ENCODE measurements around the gene SNX33. TPM values are rescaled to one million over a fixed set of nuclear protein-coding genes. Genes with fewer than 3 reads are reported as not detected.
"Not testable (repeated sequence)": the region's sequence is repeated elsewhere in the genome, so short reads cannot be mapped to it uniquely, and the experiment has no call there.

The SNX33 gene
- total and polyA plus RNA-seq, 2 experiments from 2014 or later: 6.2 to 21.2 TPM

GRCh38 chr15:75685195-75685594, 37.5 kb downstream of the SNX33 start:
- H3K79me2 ChIP-seq (replicated peaks; ENCODE audit: insufficient read depth): no peaks in the 10 kb centered on the region
- Mint-ChIP-seq H3K36me3 (ENCODE audit: low read depth) (peaks cover 3% of the 10 kb centered on the region; the same call in 1 of the 3 replicates), H3K4me1 (peaks cover 20% of the 10 kb centered on the region), H3K27ac (no peak overlapping the region), H3K27me3 (ENCODE audit: insufficient read depth, low read depth, poor library complexity) (peaks cover 19% of the 10 kb centered on the region), H3K9me3 (no peaks in the 10 kb centered on the region), H3K4me3 (no peak overlapping the region)
- no peak overlapping the region for H3K4me3 ChIP-seq
- peaks cover 6% of the 10 kb centered on the region; the same call in 1 of the 2 replicates for H3K4me1 ChIP-seq (ENCODE audit: insufficient read depth)
- no peaks in the 10 kb centered on the region for H3K27me3 ChIP-seq (ENCODE audit: insufficient read depth)
- H4K20me1 ChIP-seq (replicated peaks; ENCODE audit: insufficient read depth): no peaks in the 10 kb centered on the region
- TF ChIP-seq CTCF (conservative IDR thresholded peaks at IDR 0.05; ENCODE audit: low read depth in 2 of 2): peak in 1 of 2 experiments; percentile 44; a peak in 1 of 4 replicates
- TF ChIP-seq JUNB (IDR thresholded peaks at IDR 0.05; ENCODE audit: unreplicated experiment): no peak
- H3K4me2 ChIP-seq: no peak overlapping the region
- ATAC-seq (peak; percentile 5; the same call in 2 of the 3 replicates), DNase-seq (ENCODE audit: low spot score) (no peak)
- no peaks in the 10 kb centered on the region for H3K36me3 ChIP-seq (ENCODE audit: insufficient read depth)
- no peak overlapping the region for H3K27ac ChIP-seq (ENCODE audit: low read depth)
- H3K9me2 ChIP-seq (ENCODE audit: insufficient read depth): no peaks in the 10 kb centered on the region
- no peaks in the 10 kb centered on the region for H3F3A ChIP-seq (replicated peaks; ENCODE audit: low read depth)
- no peak overlapping the region for H2AFZ ChIP-seq

GRCh38 chr15:75686212-75686642, 38.5 kb downstream of the SNX33 start:
- H3K4me1 Mint-ChIP-seq: peaks cover 13% of the 10 kb centered on the region; the same call in 2 of the 3 replicates
- peak; percentile 31 to 74 for TF ChIP-seq CTCF (conservative IDR thresholded peaks at IDR 0.05; ENCODE audit: low read depth in 2 of 2)
- H3K27ac Mint-ChIP-seq: not testable (repeated sequence)

GRCh38 chr15:75687486-75688277, 40.0 kb downstream of the SNX33 start:
- H3K9me2 ChIP-seq (ENCODE audit: insufficient read depth): no peaks in the 10 kb centered on the region
- H2AFZ ChIP-seq: no peak overlapping the region
- no peaks in the 10 kb centered on the region for H3K36me3 ChIP-seq (ENCODE audit: insufficient read depth)
- peaks cover 4% of the 10 kb centered on the region; the same call in 1 of the 2 replicates for H3K4me1 ChIP-seq (ENCODE audit: insufficient read depth)
- no peaks in the 10 kb centered on the region for H3K9me3 Mint-ChIP-seq
- no peak overlapping the region for H3K4me2 ChIP-seq
- H3K79me2 ChIP-seq (replicated peaks; ENCODE audit: insufficient read depth): no peaks in the 10 kb centered on the region
- H3K27ac Mint-ChIP-seq: no peak overlapping the region
- no peak overlapping the region for H3K4me3 Mint-ChIP-seq
- no peak overlapping the region for H3K27ac ChIP-seq (ENCODE audit: low read depth)
- peaks cover 17% of the 10 kb centered on the region for H3K27me3 Mint-ChIP-seq (ENCODE audit: insufficient read depth, low read depth, poor library complexity)
- H4K20me1 ChIP-seq (replicated peaks; ENCODE audit: insufficient read depth): no peaks in the 10 kb centered on the region
- H3F3A ChIP-seq (replicated peaks; ENCODE audit: low read depth): no peaks in the 10 kb centered on the region
- H3K4me1 Mint-ChIP-seq: peaks cover 13% of the 10 kb centered on the region
- no peaks in the 10 kb centered on the region for H3K27me3 ChIP-seq (ENCODE audit: insufficient read depth)
- H3K4me3 ChIP-seq: no peak overlapping the region
- ATAC-seq (no peak), DNase-seq (ENCODE audit: low spot score) (no peak)
- H3K36me3 Mint-ChIP-seq (ENCODE audit: low read depth): peaks cover 3% of the 10 kb centered on the region; the same call in 1 of the 3 replicates
- TF ChIP-seq, protein P1, sequence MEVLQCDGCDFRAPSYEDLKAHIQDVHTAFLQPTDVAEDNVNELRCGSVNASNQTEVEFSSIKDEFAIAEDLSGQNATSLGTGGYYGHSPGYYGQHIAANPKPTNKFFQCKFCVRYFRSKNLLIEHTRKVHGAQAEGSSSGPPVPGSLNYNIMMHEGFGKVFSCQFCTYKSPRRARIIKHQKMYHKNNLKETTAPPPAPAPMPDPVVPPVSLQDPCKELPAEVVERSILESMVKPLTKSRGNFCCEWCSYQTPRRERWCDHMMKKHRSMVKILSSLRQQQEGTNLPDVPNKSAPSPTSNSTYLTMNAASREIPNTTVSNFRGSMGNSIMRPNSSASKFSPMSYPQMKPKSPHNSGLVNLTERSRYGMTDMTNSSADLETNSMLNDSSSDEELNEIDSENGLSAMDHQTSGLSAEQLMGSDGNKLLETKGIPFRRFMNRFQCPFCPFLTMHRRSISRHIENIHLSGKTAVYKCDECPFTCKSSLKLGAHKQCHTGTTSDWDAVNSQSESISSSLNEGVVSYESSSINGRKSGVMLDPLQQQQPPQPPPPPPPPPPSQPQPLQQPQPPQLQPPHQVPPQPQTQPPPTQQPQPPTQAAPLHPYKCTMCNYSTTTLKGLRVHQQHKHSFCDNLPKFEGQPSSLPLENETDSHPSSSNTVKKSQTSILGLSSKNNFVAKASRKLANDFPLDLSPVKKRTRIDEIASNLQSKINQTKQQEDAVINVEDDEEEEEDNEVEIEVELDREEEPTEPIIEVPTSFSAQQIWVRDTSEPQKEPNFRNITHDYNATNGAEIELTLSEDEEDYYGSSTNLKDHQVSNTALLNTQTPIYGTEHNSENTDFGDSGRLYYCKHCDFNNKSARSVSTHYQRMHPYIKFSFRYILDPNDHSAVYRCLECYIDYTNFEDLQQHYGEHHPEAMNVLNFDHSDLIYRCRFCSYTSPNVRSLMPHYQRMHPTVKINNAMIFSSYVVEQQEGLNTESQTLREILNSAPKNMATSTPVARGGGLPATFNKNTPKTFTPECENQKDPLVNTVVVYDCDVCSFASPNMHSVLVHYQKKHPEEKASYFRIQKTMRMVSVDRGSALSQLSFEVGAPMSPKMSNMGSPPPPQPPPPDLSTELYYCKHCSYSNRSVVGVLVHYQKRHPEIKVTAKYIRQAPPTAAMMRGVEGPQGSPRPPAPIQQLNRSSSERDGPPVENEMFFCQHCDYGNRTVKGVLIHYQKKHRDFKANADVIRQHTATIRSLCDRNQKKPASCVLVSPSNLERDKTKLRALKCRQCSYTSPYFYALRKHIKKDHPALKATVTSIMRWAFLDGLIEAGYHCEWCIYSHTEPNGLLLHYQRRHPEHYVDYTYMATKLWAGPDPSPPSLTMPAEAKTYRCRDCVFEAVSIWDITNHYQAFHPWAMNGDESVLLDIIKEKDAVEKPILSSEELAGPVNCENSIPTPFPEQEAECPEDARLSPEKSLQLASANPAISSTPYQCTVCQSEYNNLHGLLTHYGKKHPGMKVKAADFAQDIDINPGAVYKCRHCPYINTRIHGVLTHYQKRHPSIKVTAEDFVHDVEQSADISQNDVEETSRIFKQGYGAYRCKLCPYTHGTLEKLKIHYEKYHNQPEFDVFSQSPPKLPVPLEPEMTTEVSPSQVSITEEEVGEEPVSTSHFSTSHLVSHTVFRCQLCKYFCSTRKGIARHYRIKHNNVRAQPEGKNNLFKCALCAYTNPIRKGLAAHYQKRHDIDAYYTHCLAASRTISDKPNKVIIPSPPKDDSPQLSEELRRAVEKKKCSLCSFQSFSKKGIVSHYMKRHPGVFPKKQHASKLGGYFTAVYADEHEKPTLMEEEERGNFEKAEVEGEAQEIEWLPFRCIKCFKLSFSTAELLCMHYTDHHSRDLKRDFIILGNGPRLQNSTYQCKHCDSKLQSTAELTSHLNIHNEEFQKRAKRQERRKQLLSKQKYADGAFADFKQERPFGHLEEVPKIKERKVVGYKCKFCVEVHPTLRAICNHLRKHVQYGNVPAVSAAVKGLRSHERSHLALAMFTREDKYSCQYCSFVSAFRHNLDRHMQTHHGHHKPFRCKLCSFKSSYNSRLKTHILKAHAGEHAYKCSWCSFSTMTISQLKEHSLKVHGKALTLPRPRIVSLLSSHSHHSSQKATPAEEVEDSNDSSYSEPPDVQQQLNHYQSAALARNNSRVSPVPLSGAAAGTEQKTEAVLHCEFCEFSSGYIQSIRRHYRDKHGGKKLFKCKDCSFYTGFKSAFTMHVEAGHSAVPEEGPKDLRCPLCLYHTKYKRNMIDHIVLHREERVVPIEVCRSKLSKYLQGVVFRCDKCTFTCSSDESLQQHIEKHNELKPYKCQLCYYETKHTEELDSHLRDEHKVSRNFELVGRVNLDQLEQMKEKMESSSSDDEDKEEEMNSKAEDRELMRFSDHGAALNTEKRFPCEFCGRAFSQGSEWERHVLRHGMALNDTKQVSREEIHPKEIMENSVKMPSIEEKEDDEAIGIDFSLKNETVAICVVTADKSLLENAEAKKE (CRISPR knock-in tag; IDR thresholded peaks at IDR 0.05): no peak
- TF ChIP-seq ZNF331 (CRISPR knock-in tag; IDR thresholded peaks at IDR 0.05; ENCODE audit: low read depth): no peak

More at GRCh38 chr15:75686212-75686642, 38.5 kb downstream of the SNX33 start:
- not testable (repeated sequence) for H3K4me3 Mint-ChIP-seq; H3K9me2 ChIP-seq (ENCODE audit: insufficient read depth); H3K36me3 Mint-ChIP-seq (ENCODE audit: low read depth); H3K27ac ChIP-seq (ENCODE audit: low read depth); H3K4me1 ChIP-seq (ENCODE audit: insufficient read depth); H3K4me2 ChIP-seq; H3K79me2 ChIP-seq (replicated peaks; ENCODE audit: insufficient read depth); H3K9me3 Mint-ChIP-seq; H3F3A ChIP-seq (replicated peaks; ENCODE audit: low read depth); H3K4me3 ChIP-seq; H3K36me3 ChIP-seq (ENCODE audit: insufficient read depth); H2AFZ ChIP-seq; H3K27me3 ChIP-seq (ENCODE audit: insufficient read depth); H4K20me1 ChIP-seq (replicated peaks; ENCODE audit: insufficient read depth)
- DNase-seq (ENCODE audit: low spot score) (peak; percentile 81), ATAC-seq (peak; percentile 77)
- peaks cover 19% of the 10 kb centered on the region for H3K27me3 Mint-ChIP-seq (ENCODE audit: insufficient read depth, low read depth, poor library complexity)
